GM19238 (cell line): ENCODE data around the gene CST9.

Source experiments
- DNase-seq: peaks from one replicate; pipeline ENCODE4 v3.0.0; 2011; ENCODE audit warnings: low spot score; ENCODE audit not compliant: insufficient read length

The CST9 gene

GRCh38 chr20:23554401-23554800, 51.3 kb downstream of the CST9 start:
- DNase-seq: no peak
